Non-pigmented ciliary epithelial cell (primary cell): ENCODE data around the gene ANKS1A.
"Not testable (repeated sequence)": the region's sequence is repeated elsewhere in the genome, so short reads cannot be mapped to it uniquely, and the experiment has no call there.

Experiments
- DNase-seq: peaks from one replicate; pipeline ENCODE4 v3.0.0-alpha.2; 2010; ENCODE audit warnings: low read depth

Gene ANKS1A

DNA sequence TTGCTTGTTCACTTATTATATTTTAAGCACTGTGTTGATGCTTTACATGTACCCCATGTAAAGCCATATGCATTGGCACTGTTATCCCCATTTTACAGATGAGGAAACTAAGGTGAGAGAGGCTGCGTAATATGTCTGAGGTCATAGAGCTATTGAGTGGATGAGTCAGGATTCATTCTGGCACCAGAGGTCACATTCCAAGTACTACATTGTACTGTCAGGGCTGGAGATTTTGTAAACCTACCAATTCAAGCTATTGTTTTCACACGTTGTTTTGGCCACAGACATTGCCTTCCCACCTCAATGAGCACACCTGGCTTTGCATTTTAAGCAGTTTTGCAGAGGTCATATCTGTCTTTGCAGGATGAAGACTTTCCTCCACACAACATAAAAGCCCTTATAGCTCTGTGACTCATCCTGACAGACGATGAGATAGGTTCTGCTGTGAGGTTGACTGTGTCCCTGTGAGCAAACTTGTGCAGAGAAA is 33.2 kb downstream of the ANKS1A start:
- peak; percentile 27 for DNase-seq

DNA sequence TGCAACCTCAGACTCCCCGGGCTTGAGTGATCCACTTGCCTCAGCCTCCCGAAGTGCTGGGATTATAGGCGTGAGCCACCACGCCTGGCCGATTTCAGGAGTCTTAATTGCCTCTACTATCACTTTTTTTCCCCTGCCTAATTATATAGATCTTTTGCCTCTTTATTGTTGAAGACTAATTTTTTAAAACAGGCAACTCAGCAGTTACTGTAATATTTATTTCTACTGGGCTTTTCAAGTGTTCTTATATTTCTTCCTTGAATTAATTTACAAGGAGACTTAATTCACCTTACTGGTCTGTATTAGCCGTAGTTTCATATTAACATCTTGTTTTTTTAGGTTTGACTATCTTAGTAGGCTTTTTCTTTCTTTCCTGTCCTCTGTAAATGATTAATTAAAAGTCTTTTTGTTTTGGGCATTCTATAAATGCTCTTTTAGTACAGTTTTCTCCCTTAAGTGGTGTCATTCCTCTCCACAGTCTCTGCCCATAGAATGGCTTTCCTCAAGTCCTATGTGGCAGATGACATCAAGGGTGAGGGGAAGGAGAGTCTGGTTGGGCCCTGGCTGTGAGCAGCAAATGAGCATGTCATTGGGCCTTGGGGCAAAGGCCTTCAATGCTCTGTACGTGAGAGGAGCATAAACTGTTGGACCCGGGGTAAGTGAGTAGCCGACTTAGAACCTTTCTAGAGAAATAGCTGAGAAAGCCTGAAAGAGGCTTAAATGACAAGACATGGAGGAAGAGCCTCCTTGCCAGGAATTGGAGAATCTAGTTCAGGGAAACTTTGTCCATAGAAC is 36.0 kb downstream of the ANKS1A start:
- DNase-seq = no peak

DNA sequence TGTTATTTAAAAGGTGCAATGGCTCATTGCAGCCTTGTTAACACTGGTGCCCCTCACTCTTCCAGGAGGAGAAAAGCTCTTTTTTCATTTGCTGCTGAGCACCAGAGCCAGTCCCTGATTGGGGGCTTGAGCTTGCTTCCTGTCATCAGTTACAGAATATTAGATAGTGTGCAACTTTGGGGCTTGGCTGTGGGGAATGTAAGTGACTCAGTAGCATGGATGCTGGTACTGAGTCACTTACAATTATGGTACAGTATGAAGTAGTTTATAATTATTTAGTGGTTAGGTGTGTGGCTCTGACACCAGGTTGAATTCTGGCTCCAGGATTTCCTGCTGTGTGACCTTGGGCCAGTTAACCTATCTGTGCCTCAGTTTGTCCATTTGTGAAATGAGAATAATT is 37.6 kb downstream of the ANKS1A start:
- peak; percentile 10 for DNase-seq

- no peak for DNase-seq
Measured at GRCh38 chr6:34928220-34928619, 39.2 kb downstream of the ANKS1A start.

DNA sequence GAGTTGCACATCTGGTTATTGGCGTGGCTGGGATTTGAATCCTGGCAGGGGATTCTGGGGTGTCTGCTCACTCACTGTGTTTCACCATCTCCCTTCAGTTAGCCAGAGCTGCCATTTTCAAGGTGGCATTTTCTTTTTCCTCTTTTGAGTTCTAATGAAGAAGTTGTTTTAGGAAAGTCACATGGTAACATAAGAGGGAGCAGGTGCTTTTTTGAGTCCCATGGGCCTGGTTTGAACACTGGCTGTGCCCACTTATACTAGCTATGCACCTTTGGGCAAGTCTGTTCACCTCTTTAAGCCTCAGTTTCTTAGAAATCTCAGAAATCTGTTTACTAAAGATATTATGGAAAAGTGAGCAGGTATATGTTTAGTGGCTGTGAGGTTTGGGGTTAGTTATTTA is 39.6 kb downstream of the ANKS1A start:
- no peak for DNase-seq

- DNase-seq = no peak
Measured at GRCh38 chr6:34929241-34929978, 40.4 kb downstream of the ANKS1A start.

- no peak for DNase-seq
Measured at GRCh38 chr6:34930221-34930620, 41.2 kb downstream of the ANKS1A start.

- DNase-seq = not testable (repeated sequence)
Measured at GRCh38 chr6:34932202-34932601, 43.1 kb downstream of the ANKS1A start.

DNA sequence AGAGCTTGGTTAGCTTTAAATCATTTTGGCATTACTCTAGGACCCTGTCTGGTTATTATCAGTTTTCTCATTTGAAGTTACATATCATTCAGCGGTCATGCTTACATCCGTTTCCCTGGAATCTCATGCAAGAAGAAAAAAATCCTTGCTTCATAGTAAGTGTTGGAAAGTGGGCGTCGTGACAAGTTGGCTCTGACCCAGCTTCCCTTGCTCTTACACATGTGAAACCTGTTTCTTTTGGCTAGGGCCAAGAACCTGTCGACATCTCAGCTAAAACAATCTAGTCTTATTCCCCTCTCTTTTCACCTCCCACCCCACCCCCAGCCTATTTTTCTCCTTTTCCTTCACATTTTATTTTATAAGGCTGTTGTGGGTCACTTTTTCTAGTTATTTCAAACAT is 45.5 kb downstream of the ANKS1A start:
- DNase-seq = peak; percentile 9

DNA sequence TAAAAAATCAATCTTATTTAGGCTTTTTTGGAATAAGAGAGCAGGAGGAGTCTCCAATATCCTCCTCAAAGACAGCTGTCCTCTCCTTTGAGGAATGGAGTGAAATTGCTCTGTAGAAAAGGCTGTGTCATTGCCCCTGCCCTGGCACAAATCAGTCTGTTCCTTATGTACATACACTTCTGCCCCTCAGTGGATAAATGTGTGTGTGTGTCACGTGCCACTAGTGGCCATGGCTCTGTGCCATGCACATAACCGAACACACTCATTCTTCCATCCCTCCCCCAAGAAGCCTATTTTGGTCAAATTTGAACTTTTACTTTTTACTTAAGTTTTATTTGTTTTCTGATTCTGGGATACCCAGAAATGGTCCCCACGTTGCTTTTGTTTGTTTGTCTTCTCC is 49.2 kb downstream of the ANKS1A start:
- no peak for DNase-seq

- no peak for DNase-seq
Measured at GRCh38 chr6:34940030-34940434, 51.0 kb downstream of the ANKS1A start.

GRCh38 chr6:34941421-34941820 is 52.4 kb downstream of the ANKS1A start:
- DNase-seq = no peak

DNA sequence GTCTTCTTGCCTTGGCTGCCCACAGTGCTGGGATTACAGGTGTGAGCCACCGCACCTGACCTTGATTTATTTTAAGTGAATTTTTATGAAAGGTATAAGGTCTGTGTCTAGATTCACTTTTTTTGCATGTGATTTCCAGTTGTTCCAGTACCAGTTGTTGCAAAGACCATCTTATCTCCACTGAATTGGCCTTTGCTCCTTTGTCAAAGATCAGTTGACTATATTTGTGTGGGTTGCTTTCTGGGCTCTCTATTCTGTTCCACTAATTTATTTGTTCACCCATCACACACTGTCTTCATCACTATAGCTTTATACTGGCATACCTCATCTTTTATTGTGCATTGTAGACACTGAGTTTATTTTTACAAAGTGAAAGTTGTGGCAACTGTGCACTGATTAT is 56.3 kb downstream of the ANKS1A start:
- DNase-seq = no peak

GRCh38 chr6:34947561-34947960 is 58.5 kb downstream of the ANKS1A start:
- no peak for DNase-seq

DNA sequence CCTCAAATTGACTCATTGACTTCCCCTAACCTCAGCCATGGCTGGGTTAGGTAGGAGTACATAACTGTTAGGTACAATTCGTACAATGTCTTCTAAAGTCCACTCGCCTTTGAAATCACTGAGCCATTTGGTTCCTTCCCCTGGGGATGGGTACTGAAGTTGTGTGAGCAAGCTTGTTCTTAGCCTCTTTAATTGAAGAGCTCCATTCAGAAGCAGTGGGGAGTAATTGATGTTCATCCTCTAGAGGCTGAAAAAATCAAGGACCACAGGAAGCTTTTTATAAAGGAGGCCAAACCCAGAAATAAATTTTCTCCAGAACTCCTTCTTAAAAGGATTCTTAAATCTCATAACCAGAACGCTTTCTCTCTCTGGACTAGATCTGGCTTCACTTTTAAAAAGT is 60.6 kb downstream of the ANKS1A start:
- no peak for DNase-seq

GRCh38 chr6:34950849-34951248 is 61.8 kb downstream of the ANKS1A start:
- no peak for DNase-seq

- no peak for DNase-seq
Measured at GRCh38 chr6:34951731-34952130, 62.7 kb downstream of the ANKS1A start.

DNA sequence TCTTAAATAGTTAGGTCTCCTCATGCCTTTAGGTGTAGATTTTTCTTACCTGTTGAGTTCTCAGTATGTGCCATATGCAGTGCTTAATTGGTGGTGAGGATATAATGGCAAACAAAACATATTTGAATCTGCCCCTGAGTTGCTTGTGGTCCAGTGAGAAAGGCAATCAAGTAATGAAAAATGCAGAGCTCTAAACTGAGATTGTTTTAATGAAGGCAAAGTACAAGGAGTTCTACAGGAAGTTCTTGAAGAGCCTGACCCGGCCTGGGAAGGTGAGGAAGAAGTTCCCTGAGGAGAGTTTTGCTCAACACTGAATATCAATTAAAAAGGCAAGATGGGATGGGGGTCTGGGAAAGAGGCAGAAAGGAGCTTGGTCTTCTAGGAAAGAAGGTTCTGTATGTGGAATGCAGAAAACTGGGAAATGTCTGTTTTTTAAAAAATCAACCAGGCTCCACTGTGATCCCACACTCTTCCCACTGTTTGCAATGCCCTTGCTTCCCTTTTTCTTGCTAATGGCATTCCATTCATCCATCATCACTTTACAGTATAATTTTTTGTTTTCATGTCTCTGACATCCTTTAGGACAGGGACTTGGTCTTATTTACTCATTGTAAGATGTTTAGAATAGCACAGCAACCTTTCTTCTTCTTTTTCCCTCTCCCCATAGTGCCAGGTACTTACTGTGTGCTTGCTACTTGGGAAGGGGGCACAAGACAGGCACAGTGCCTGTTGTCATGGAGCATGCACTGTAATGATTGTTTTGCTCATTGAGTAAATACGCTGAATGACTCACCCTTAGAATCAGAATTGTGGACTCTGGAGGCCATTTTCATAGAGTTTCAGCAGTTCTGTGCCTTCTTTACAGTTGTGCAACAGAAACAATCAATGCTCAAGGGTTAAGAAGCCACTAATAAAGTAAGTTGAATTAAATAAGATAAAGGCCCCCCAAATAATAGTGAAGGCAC is 64.3 kb downstream of the ANKS1A start:
- DNase-seq = no peak

DNA sequence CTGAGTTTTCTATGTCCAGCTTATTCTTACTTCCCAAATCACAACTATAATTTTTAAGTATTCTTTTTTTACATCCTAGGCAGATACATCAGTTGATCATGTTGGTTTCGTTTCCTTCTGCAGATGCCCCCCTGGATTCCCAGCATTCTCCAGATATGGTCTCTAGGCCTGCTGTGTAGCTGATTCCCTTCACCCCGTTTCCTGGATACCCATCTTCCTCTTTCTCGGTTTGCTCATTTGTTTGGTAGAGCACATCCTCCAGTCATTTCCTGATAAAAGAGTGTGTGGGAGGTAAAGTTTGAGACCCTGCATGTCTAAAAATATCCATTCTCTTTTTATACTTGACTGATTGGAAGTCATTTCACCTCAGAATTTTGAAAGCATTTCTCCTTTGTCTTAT is 66.4 kb downstream of the ANKS1A start:
- DNase-seq = no peak

- no peak for DNase-seq
Measured at GRCh38 chr6:34957231-34957783, 68.3 kb downstream of the ANKS1A start.

DNA sequence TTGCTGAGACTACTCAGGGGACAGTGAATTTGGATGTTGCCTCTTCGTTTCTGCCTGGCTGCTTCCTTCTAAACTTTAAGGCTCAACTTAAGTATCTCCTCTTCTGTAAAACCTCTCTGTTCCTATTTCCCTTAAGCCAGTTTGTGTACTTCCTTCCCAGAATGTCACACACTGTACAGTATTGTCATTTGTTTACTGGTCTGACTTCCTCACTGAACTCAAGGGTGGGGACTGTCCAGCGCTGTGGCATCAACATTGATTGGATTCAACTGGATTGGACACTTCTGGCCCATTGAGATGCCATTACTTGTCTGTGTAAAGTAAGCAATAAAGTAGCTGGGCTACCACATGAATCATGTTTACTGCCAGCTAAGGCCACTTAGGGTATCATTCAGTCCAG is 69.7 kb downstream of the ANKS1A start:
- no peak for DNase-seq

DNA sequence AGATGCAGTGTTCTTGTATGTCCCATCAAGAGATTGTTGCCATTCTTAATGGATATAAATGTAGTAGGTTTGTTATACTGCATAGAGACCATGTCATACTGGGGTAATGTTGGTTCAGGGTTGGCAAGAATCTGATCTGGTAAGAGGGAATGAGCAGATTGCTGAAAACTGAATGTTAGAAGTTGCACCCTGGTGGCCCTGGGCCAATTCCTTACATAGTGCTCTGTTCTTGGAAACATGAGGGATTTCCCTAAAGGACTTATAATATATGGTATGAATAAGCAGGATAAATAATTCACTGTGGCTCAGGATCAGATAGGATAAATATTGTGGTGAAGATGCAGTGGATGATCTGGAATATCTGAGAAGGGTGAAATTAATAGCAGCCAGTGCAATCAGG is 70.2 kb downstream of the ANKS1A start:
- DNase-seq = no peak
